Measurements from ENCODE around the gene HEG1.

The HEG1 gene

DNA sequence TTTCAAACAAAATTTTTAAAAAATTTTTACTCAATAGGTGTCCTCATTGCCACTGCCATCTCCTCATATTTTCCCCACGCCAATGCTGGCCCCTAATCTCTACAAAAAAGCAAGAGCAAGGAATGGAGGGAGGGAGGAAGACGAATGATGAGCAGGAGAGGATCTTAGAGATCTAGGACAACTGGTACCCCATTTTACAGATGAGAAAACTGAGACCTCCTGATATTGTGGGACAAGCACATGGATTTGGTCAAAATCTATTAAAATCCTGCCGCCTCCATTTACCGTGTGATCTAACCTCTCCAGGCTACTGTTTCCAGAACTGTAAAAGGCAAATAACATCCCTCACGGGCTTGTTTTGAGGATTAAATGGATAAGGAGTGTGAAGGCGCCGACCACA is 4.6 kb downstream of the HEG1 start:
- no peaks in the 10 kb centered on the region for H4K20me1 ChIP-seq (ENCODE audit: insufficient read depth)
- no peak overlapping the region for H3K27ac ChIP-seq
- no peak overlapping the region for H3K9ac ChIP-seq
- no peaks in the 10 kb centered on the region for H3K36me3 ChIP-seq (ENCODE audit: insufficient read depth)
- H3K27me3 ChIP-seq (ENCODE audit: insufficient read depth, low read depth) = peaks cover 5% of the 10 kb centered on the region
- no peak overlapping the region for H2AFZ ChIP-seq (ENCODE audit: low read depth)
- no peak overlapping the region for H3K4me2 ChIP-seq
- TF ChIP-seq, protein P1, sequence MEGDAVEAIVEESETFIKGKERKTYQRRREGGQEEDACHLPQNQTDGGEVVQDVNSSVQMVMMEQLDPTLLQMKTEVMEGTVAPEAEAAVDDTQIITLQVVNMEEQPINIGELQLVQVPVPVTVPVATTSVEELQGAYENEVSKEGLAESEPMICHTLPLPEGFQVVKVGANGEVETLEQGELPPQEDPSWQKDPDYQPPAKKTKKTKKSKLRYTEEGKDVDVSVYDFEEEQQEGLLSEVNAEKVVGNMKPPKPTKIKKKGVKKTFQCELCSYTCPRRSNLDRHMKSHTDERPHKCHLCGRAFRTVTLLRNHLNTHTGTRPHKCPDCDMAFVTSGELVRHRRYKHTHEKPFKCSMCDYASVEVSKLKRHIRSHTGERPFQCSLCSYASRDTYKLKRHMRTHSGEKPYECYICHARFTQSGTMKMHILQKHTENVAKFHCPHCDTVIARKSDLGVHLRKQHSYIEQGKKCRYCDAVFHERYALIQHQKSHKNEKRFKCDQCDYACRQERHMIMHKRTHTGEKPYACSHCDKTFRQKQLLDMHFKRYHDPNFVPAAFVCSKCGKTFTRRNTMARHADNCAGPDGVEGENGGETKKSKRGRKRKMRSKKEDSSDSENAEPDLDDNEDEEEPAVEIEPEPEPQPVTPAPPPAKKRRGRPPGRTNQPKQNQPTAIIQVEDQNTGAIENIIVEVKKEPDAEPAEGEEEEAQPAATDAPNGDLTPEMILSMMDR (conservative IDR thresholded peaks at IDR 0.05; ENCODE audit: low read depth, low read length) = no peak
- H3K79me2 ChIP-seq (ENCODE audit: insufficient read depth, low read depth) = no peaks in the 10 kb centered on the region
- H3K4me1 ChIP-seq (ENCODE audit: low read depth, poor library complexity, severe bottlenecking) = peaks cover 18% of the 10 kb centered on the region
- no peak overlapping the region for H3K4me3 ChIP-seq (IDR thresholded peaks at IDR 0.05; ENCODE audit: insufficient read depth, low read depth, low read length)

DNA sequence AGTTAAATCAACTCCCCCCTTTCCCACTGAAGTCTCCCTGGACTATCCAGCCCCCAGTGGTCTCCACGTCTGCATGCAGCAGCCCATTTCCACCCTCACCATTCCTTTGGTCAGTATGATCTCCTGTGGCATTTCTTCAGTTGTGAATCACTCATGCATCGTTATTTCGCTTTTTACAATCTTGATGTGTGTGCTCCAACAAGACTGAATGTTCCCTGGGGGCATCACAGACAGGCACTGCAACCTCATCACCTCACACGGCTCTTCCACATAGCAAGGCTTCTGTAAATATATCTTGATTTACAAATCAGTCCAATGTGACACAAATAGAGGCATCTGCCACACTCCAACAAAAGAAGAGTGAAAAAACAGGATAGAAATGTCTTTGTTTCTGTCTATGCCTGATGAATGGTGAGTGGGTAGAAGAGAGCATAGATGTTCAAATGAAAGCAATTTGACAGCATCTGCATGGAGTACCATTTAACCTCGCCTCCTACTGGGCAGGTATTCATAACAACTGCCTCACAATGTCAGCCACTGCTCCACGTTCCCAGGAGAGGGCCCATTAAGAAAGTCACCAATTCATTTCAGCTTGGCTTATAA is 5.2 kb downstream of the HEG1 start:
- Histone ChIP-seq H3K79me2 (ENCODE audit: insufficient read depth, low read depth) (no peaks in the 10 kb centered on the region), H3K4me1 (ENCODE audit: low read depth, poor library complexity, severe bottlenecking) (peaks cover 17% of the 10 kb centered on the region), H3K4me3 (IDR thresholded peaks at IDR 0.05; ENCODE audit: insufficient read depth, low read depth, low read length) (no peak overlapping the region), H2AFZ (ENCODE audit: low read depth) (no peak overlapping the region), H3K27ac (no peak overlapping the region), H3K27me3 (ENCODE audit: insufficient read depth, low read depth) (peaks cover 5% of the 10 kb centered on the region), H3K9ac (no peak overlapping the region), H3K36me3 (ENCODE audit: insufficient read depth) (no peaks in the 10 kb centered on the region), H4K20me1 (ENCODE audit: insufficient read depth) (no peaks in the 10 kb centered on the region), H3K4me2 (no peak overlapping the region)
- TF ChIP-seq, protein P1 (conservative IDR thresholded peaks at IDR 0.05; ENCODE audit: low read depth, low read length) = no peak

DNA sequence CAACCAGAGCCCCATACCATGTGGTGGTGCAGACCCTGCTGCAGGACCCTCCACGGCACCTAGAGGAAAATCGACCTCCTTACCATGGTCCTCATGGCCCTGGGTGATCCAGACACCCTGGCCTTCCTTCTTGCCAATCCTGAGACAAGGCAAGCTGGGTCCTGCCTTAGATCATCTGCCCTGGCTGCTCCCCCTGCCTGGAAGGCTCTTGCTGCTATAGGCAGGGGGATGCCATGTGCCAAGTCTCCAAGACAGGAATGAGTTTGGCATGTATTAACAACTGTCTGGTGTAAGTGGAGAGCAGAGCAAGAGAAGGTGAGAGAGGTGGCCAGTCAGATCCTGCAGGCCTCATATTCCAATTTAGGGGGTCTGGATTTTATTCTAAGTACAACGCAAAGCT is 7.5 kb downstream of the HEG1 start:
- H4K20me1 ChIP-seq (ENCODE audit: insufficient read depth) = no peaks in the 10 kb centered on the region
- H3K36me3 ChIP-seq (ENCODE audit: insufficient read depth) = no peaks in the 10 kb centered on the region
- H3K27me3 ChIP-seq (ENCODE audit: insufficient read depth, low read depth) = no peaks in the 10 kb centered on the region
- H3K27ac ChIP-seq = no peak overlapping the region
- peaks cover 10% of the 10 kb centered on the region for H3K4me1 ChIP-seq (ENCODE audit: low read depth, poor library complexity, severe bottlenecking)
- TF ChIP-seq, protein P1 (conservative IDR thresholded peaks at IDR 0.05; ENCODE audit: low read depth, low read length) = no peak
- no peaks in the 10 kb centered on the region for H3K79me2 ChIP-seq (ENCODE audit: insufficient read depth, low read depth)
- no peak overlapping the region for H3K4me2 ChIP-seq
- H3K4me3 ChIP-seq (IDR thresholded peaks at IDR 0.05; ENCODE audit: insufficient read depth, low read depth, low read length) = no peak overlapping the region
- no peak overlapping the region for H2AFZ ChIP-seq (ENCODE audit: low read depth)
- no peak overlapping the region for H3K9ac ChIP-seq

DNA sequence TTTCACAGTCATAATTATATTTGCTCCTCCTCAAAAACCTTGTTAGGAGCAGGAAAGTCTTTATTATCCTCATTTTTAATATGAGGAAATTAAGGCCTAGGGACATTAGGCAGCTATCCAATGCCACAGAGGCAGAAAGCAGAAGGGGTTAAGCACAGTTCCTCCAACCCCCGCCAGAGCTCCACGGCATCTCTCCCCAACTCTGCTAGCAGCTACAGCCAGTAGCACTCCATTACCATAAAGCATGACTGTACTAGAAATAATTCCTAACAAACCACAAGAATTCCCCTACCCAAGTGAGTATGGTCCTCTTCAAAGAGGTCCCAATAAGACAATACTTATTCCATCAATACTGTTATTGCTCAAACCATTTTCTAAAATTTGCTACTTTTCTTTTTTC is 9.8 kb downstream of the HEG1 start:
- TF ChIP-seq, protein P1 (conservative IDR thresholded peaks at IDR 0.05; ENCODE audit: low read depth, low read length) = no peak
- Histone ChIP-seq H4K20me1 (ENCODE audit: insufficient read depth) (no peaks in the 10 kb centered on the region), H2AFZ (ENCODE audit: low read depth) (no peak overlapping the region), H3K4me1 (ENCODE audit: low read depth, poor library complexity, severe bottlenecking) (peaks cover under 1% of the 10 kb centered on the region), H3K4me2 (no peak overlapping the region), H3K27ac (no peak overlapping the region), H3K4me3 (IDR thresholded peaks at IDR 0.05; ENCODE audit: insufficient read depth, low read depth, low read length) (no peak overlapping the region), H3K27me3 (ENCODE audit: insufficient read depth, low read depth) (no peaks in the 10 kb centered on the region), H3K79me2 (ENCODE audit: insufficient read depth, low read depth) (no peaks in the 10 kb centered on the region), H3K9ac (no peak overlapping the region), H3K36me3 (ENCODE audit: insufficient read depth) (no peaks in the 10 kb centered on the region)

Measured in KMS-11 (cell line).